ENCODE results near the gene PCSK1.
"Not testable (repeated sequence)": the region's sequence is repeated elsewhere in the genome, so short reads cannot be mapped to it uniquely, and the experiment has no call there.

The PCSK1 gene

GRCh38 chr5:96396878-96397277 lies 36.2 kb downstream of the PCSK1 start:
- no peaks in the 10 kb centered on the region for H3K4me1 ChIP-seq (ENCODE audit: control insufficient read depth in 2 of 2, insufficient read depth in 1 of 2, low read depth in 1 of 2, low read length in 2 of 2)
- no CpG with 5 or more reads among the region's 1 CpG for WGBS, 2 donors (ENCODE audit: extremely low coverage in 2 of 2, insufficient read length in 2 of 2, insufficient replicate concordance in 1 of 2)
- H2BK12ac ChIP-seq (ENCODE audit: low read length) = no peak overlapping the region
- no peak overlapping the region for H2BK5ac ChIP-seq (ENCODE audit: low read length)
- no peak overlapping the region for H3K9ac ChIP-seq (ENCODE audit: low read depth, low read length, poor library complexity)
- H3K14ac ChIP-seq (ENCODE audit: low read length) = no peak overlapping the region
- no peak overlapping the region for H3K4me2 ChIP-seq (ENCODE audit: insufficient read depth, low read length, poor library complexity, severe bottlenecking)
- no peak overlapping the region for H4K91ac ChIP-seq (ENCODE audit: low read depth, low read length, poor library complexity)
- DNase-seq (ENCODE audit: low spot score) = no peak
- no peak overlapping the region for H3K4ac ChIP-seq (ENCODE audit: low read length)
- no peaks in the 10 kb centered on the region for H3K79me1 ChIP-seq (ENCODE audit: low read depth, low read length)
- H3K9me3 ChIP-seq (replicated peaks in 1 of 2; ENCODE audit: control insufficient read depth in 2 of 2, insufficient read depth in 1 of 2, low read depth in 1 of 2, low read length in 2 of 2) = peaks cover 0 to 2% of the 10 kb centered on the region in 2 donors
- no peak overlapping the region for H2BK15ac ChIP-seq (ENCODE audit: low read length)
- no peak overlapping the region for H4K8ac ChIP-seq (ENCODE audit: low read depth, low read length)
- H3K23ac ChIP-seq (ENCODE audit: low read depth, low read length, poor library complexity) = no peak overlapping the region
- H3K27ac ChIP-seq (replicated peaks; ENCODE audit: low read length) = no peak overlapping the region
- no peak overlapping the region for H3K4me3 ChIP-seq (ENCODE audit: low read length in 2 of 2)
- no peak overlapping the region for H2BK120ac ChIP-seq (ENCODE audit: low read depth, low read length)
- no peaks in the 10 kb centered on the region for H3K36me3 ChIP-seq (replicated peaks in 1 of 2; ENCODE audit: control insufficient read depth in 2 of 2, insufficient read depth in 2 of 2, low read length in 2 of 2)
- no peak overlapping the region for H2AK5ac ChIP-seq (ENCODE audit: low read depth, low read length)
- no peak overlapping the region for H2AFZ ChIP-seq (ENCODE audit: low read length)
- no peak overlapping the region for H3K18ac ChIP-seq (ENCODE audit: low read length)
- H3K27me3 ChIP-seq (ENCODE audit: control insufficient read depth in 3 of 3, insufficient read depth in 3 of 3, low read depth in 1 of 3, low read length in 3 of 3) = no peaks in the 10 kb centered on the region

DNA sequence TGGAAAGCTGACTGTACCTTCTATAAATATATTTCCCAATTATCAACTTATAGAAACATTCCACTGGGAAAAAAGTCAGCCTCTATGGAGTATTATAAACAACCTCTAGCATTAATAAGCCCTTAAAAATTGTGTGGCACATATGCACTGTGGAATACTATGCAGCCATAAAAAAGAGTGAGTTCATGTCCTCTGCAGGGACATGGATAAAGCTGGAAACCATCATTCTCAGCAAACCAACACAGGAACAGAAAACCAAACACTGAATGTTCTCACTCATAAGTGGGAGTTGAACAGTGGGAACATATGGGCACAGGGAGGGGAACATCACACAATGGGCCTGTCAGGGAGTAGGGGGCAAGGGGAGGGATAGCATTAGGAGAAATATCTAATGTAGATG lies 37.8 kb downstream of the PCSK1 start:
- not testable (repeated sequence) for H3K27ac ChIP-seq (replicated peaks; ENCODE audit: low read length); H2BK5ac ChIP-seq (ENCODE audit: low read length); H3K9me3 ChIP-seq (replicated peaks in 1 of 2; ENCODE audit: control insufficient read depth in 2 of 2, insufficient read depth in 1 of 2, low read depth in 1 of 2, low read length in 2 of 2)

DNA sequence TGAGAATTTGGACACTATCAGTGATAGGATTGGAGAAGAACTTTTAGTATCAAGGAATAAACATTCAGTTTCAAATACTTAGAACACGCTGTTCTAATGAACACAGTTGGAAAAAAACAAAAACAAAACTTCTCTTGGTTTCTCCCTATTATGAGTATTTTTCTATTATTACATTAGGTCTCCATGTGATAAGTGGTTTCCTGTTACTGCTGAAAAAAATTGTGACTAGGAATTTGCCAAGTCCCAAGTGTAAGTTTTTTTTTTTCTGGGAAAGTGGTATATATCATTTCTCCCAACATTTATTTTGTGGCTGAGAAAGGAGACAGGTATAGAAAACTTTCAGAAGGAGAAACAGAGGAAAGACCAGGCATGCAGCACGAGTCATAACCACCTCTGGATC lies 41.1 kb downstream of the PCSK1 start:
- no peaks in the 10 kb centered on the region for H3K4me1 ChIP-seq (ENCODE audit: control insufficient read depth in 2 of 2, insufficient read depth in 1 of 2, low read depth in 1 of 2, low read length in 2 of 2)
- no peaks in the 10 kb centered on the region for H3K79me1 ChIP-seq (ENCODE audit: low read depth, low read length)
- H3K4ac ChIP-seq (ENCODE audit: low read length) = no peak overlapping the region
- H3K18ac ChIP-seq (ENCODE audit: low read length) = no peak overlapping the region
- H3K27me3 ChIP-seq (ENCODE audit: control insufficient read depth in 3 of 3, insufficient read depth in 3 of 3, low read depth in 1 of 3, low read length in 3 of 3) = no peaks in the 10 kb centered on the region
- no peak overlapping the region for H2BK15ac ChIP-seq (ENCODE audit: low read length)
- peaks cover 0 to 2% of the 10 kb centered on the region in 2 donors for H3K9me3 ChIP-seq (replicated peaks in 1 of 2; ENCODE audit: control insufficient read depth in 2 of 2, insufficient read depth in 1 of 2, low read depth in 1 of 2, low read length in 2 of 2)
- H3K36me3 ChIP-seq (replicated peaks in 1 of 2; ENCODE audit: control insufficient read depth in 2 of 2, insufficient read depth in 2 of 2, low read length in 2 of 2) = no peaks in the 10 kb centered on the region
- no peak overlapping the region for H3K23ac ChIP-seq (ENCODE audit: low read depth, low read length, poor library complexity)
- no peak overlapping the region for H2BK5ac ChIP-seq (ENCODE audit: low read length)
- no peak overlapping the region for H3K27ac ChIP-seq (replicated peaks; ENCODE audit: low read length)
- no peak overlapping the region for H2AK5ac ChIP-seq (ENCODE audit: low read depth, low read length)
- H3K4me2 ChIP-seq (ENCODE audit: insufficient read depth, low read length, poor library complexity, severe bottlenecking) = no peak overlapping the region
- no peak overlapping the region for H4K91ac ChIP-seq (ENCODE audit: low read depth, low read length, poor library complexity)
- no peak overlapping the region for H3K14ac ChIP-seq (ENCODE audit: low read length)
- no peak for DNase-seq (ENCODE audit: low spot score)
- H4K8ac ChIP-seq (ENCODE audit: low read depth, low read length) = no peak overlapping the region
- no peak overlapping the region for H3K4me3 ChIP-seq (ENCODE audit: low read length in 2 of 2)
- no CpG with 5 or more reads among the region's 2 CpGs for WGBS, 2 donors (ENCODE audit: extremely low coverage in 2 of 2, insufficient read length in 2 of 2, insufficient replicate concordance in 1 of 2)
- no peak overlapping the region for H2BK12ac ChIP-seq (ENCODE audit: low read length)
- no peak overlapping the region for H3K9ac ChIP-seq (ENCODE audit: low read depth, low read length, poor library complexity)
- no peak overlapping the region for H2AFZ ChIP-seq (ENCODE audit: low read length)
- H2BK120ac ChIP-seq (ENCODE audit: low read depth, low read length) = no peak overlapping the region

More for the DNA sequence above, 37.8 kb downstream of the PCSK1 start:
- not testable (repeated sequence) for H3K79me1 ChIP-seq (ENCODE audit: low read depth, low read length); H4K8ac ChIP-seq (ENCODE audit: low read depth, low read length); H3K4me1 ChIP-seq (ENCODE audit: control insufficient read depth in 2 of 2, insufficient read depth in 1 of 2, low read depth in 1 of 2, low read length in 2 of 2); H4K91ac ChIP-seq (ENCODE audit: low read depth, low read length, poor library complexity); H2BK120ac ChIP-seq (ENCODE audit: low read depth, low read length); H2BK15ac ChIP-seq (ENCODE audit: low read length); H3K18ac ChIP-seq (ENCODE audit: low read length); H3K23ac ChIP-seq (ENCODE audit: low read depth, low read length, poor library complexity); H3K14ac ChIP-seq (ENCODE audit: low read length); H3K36me3 ChIP-seq (replicated peaks in 1 of 2; ENCODE audit: control insufficient read depth in 2 of 2, insufficient read depth in 2 of 2, low read length in 2 of 2); H2AK5ac ChIP-seq (ENCODE audit: low read depth, low read length); H2AFZ ChIP-seq (ENCODE audit: low read length); H3K4me3 ChIP-seq (ENCODE audit: low read length in 2 of 2); H2BK12ac ChIP-seq (ENCODE audit: low read length); DNase-seq (ENCODE audit: low spot score); H3K9ac ChIP-seq (ENCODE audit: low read depth, low read length, poor library complexity); H3K4ac ChIP-seq (ENCODE audit: low read length); H3K4me2 ChIP-seq (ENCODE audit: insufficient read depth, low read length, poor library complexity, severe bottlenecking); H3K27me3 ChIP-seq (ENCODE audit: control insufficient read depth in 3 of 3, insufficient read depth in 3 of 3, low read depth in 1 of 3, low read length in 3 of 3)

- no peaks in the 10 kb centered on the region for H3K79me1 ChIP-seq (ENCODE audit: low read depth, low read length)
- no peak overlapping the region for H2AK5ac ChIP-seq (ENCODE audit: low read depth, low read length)
- no peak overlapping the region for H3K23ac ChIP-seq (ENCODE audit: low read depth, low read length, poor library complexity)
- H2BK5ac ChIP-seq (ENCODE audit: low read length) = no peak overlapping the region
- H3K4me3 ChIP-seq (ENCODE audit: low read length in 2 of 2) = no peak overlapping the region
- H3K14ac ChIP-seq (ENCODE audit: low read length) = no peak overlapping the region
- H4K91ac ChIP-seq (ENCODE audit: low read depth, low read length, poor library complexity) = no peak overlapping the region
- H3K27ac ChIP-seq (replicated peaks; ENCODE audit: low read length) = no peak overlapping the region
- no peaks in the 10 kb centered on the region for H3K36me3 ChIP-seq (replicated peaks in 1 of 2; ENCODE audit: control insufficient read depth in 2 of 2, insufficient read depth in 2 of 2, low read length in 2 of 2)
- H3K4me1 ChIP-seq (ENCODE audit: control insufficient read depth in 2 of 2, insufficient read depth in 1 of 2, low read depth in 1 of 2, low read length in 2 of 2) = no peaks in the 10 kb centered on the region
- no CpG with 5 or more reads among the region's 3 CpGs for WGBS, 2 donors (ENCODE audit: extremely low coverage in 2 of 2, insufficient read length in 2 of 2, insufficient replicate concordance in 1 of 2)
- no peak overlapping the region for H2BK12ac ChIP-seq (ENCODE audit: low read length)
- DNase-seq (ENCODE audit: low spot score) = no peak
- H3K4ac ChIP-seq (ENCODE audit: low read length) = no peak overlapping the region
- no peak overlapping the region for H3K9ac ChIP-seq (ENCODE audit: low read depth, low read length, poor library complexity)
- H2BK120ac ChIP-seq (ENCODE audit: low read depth, low read length) = no peak overlapping the region
- no peak overlapping the region for H4K8ac ChIP-seq (ENCODE audit: low read depth, low read length)
- H2BK15ac ChIP-seq (ENCODE audit: low read length) = no peak overlapping the region
- no peak overlapping the region for H2AFZ ChIP-seq (ENCODE audit: low read length)
- H3K27me3 ChIP-seq (ENCODE audit: control insufficient read depth in 3 of 3, insufficient read depth in 3 of 3, low read depth in 1 of 3, low read length in 3 of 3) = peaks cover 0 to 5% (median 0%) of the 10 kb centered on the region in 3 experiments
- H3K4me2 ChIP-seq (ENCODE audit: insufficient read depth, low read length, poor library complexity, severe bottlenecking) = no peak overlapping the region
- no peak overlapping the region for H3K18ac ChIP-seq (ENCODE audit: low read length)
- H3K9me3 ChIP-seq (replicated peaks in 1 of 2; ENCODE audit: control insufficient read depth in 2 of 2, insufficient read depth in 1 of 2, low read depth in 1 of 2, low read length in 2 of 2) = no peaks in the 10 kb centered on the region
Observed at GRCh38 chr5:96388176-96388575, 44.9 kb downstream of the PCSK1 start.
